A549 (cell line): ENCODE measurements around the gene ASB1.

Experiments
- BHLHE40 ChIP-seq: IDR thresholded peaks from 2 replicates; pipeline ENCODE4 v1.6.1; 2012; ENCODE audit warnings: low read depth, low read length, inconsistent platforms
- CEBPB ChIP-seq, 2 experiments: fragments of >200 bp in 1 of 2; sonication (Bioruptor Twin) in 1 of 2; formaldehyde crosslinking in 1 of 2; IDR thresholded peaks; 2 replicates each; pipeline ENCODE4 v1.6.1; 2012 to 2016
- EHMT2 ChIP-seq: fragments of 200-600 bp; sonication (generic); IDR thresholded peaks from 2 replicates; pipeline ENCODE4 v1.6.1; 2016; ENCODE audit warnings: antibody characterized with exemption, low read depth, mild to moderate bottlenecking, moderate library complexity
- EP300 ChIP-seq, 2 experiments: fragments of >200 bp; sonication (Bioruptor Twin); formaldehyde crosslinking; IDR thresholded peaks; 2 replicates in 1 of 2; 3 replicates in 1 of 2; pipeline ENCODE4 v1.6.1; 2016 to 2017
- HEYL ChIP-seq: fragments of 250-450 bp; sonication (Bioruptor Pico); IDR thresholded peaks from 2 replicates; pipeline ENCODE4 v1.8.0; 2021; ENCODE audit warnings: mild to moderate bottlenecking, moderate library complexity
- HOXA7 ChIP-seq: fragments of 250-450 bp; sonication (Bioruptor Pico); IDR thresholded peaks from 2 replicates; pipeline ENCODE4 v1.5.0; 2020; ENCODE audit warnings: mild to moderate bottlenecking, moderate library complexity
- MAFK ChIP-seq: fragments of 450-650 bp; IDR thresholded peaks from 2 replicates; pipeline ENCODE4 v1.6.1; 2014; ENCODE audit not compliant: partially characterized antibody
- POLR2A ChIP-seq: IDR thresholded peaks from 2 replicates; pipeline ENCODE4 v1.6.1; 2012; ENCODE audit warnings: mild to moderate bottlenecking, low read length
- RCOR1 ChIP-seq: fragments of 150-350 bp; IDR thresholded peaks from 2 replicates; pipeline ENCODE4 v1.6.1; 2014; ENCODE audit warnings: antibody characterized with exemption, low read length, low read depth
- ZC3H11A ChIP-seq: fragments of 450-650 bp; IDR thresholded peaks from 2 replicates; pipeline ENCODE4 v1.6.1; 2014; ENCODE audit warnings: antibody characterized with exemption, mild to moderate bottlenecking
- TF ChIP-seq, protein P1 (sequence below): IDR thresholded peaks from 2 replicates; pipeline ENCODE4 v1.6.1; 2012

DNA sequence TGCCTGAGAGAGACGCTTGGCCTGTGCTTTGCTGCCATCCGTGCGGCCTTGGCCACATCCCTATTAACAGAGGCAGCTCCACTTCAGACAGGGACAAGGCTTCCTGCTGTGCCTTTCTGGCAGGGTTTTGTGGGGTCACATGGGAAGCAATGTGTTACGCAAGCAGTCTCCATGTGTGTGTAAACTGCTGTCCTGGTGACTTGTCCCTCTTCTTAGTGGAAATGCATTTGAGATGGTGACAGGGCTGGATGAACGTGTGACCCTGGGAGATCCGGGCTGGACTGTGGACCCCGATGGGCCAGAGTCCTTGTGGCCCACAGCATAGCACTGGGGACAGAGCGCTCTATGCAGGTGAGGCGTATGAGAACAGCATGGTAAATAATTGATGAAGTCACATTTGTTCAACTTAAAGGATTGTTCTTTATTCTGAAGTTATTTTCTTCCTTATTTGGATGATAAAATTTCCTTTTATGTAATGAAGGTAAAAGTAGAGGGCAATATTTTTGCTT is 23.2 kb downstream of the ASB1 start:
- no peak for TF ChIP-seq RCOR1
- peak; percentile 51 to 62; a peak in 3 of 4 replicates for TF ChIP-seq CEBPB (IDR thresholded peaks at IDR 0.05)
- TF ChIP-seq ZC3H11A, result no peak
- no peak for TF ChIP-seq BHLHE40
- no peak for TF ChIP-seq POLR2A
- TF ChIP-seq, protein P1, sequence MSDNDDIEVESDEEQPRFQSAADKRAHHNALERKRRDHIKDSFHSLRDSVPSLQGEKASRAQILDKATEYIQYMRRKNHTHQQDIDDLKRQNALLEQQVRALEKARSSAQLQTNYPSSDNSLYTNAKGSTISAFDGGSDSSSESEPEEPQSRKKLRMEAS, result no peak
- no peak for TF ChIP-seq EHMT2
- no peak for TF ChIP-seq MAFK
- TF ChIP-seq HEYL (CRISPR knock-in tag), result no peak
- TF ChIP-seq EP300 (IDR thresholded peaks at IDR 0.05), result no peak
- no peak for TF ChIP-seq HOXA7 (CRISPR knock-in tag)
